ENCODE measurements around the gene PRIMA1.

The PRIMA1 gene

DNA sequence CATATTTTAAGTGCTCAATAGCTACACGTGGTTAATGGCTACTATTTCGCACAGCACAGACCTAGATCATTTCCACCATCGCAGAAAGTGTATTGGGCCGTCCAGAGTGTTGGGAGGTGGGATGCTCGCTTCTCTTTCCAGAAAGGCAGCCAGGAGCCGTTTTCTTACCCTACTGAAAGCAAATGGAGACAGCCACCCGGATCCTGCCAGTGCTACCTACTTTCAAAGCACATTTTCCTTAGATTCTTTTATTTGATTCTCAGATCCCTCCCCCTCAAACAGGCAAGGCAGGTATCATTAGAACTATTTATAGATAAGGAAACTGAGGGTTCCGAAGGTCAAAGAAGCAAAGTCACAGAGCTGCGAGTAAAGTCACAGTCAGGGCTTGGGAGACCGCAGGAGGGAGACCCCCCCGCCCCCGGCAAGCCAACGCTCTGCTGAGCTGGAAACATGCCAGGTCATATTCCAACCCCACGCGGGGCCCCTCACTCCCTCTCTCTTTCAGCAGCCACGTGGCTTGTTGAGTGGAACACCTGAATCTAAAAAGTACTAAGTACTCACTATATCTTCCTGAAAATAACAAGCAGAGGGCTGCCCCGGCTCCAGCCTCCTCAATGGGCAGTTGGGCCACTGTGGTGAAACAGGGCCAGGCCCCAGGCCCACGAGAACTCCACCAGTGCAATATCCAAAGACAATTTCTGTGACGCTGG lies 36.2 kb downstream of the PRIMA1 start:
- no peak for DNase-seq

DNA sequence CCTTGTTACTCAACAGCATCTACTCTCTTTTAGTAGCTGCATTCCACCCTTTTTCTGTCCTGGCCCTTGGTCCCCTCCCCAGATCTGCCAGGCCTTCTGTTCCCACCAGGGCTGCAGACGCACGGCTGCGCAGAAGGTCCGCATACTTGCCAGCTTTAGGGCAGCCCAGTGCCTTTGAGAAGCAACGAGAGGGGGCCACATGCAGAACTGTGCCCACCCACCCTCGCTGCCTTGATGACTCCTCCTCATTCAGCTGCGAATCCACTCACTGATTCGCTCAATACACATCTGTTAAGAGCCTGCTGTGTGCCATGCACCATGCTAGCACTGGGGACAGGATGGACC lies 39.2 kb downstream of the PRIMA1 start:
- no peak for DNase-seq

DNA sequence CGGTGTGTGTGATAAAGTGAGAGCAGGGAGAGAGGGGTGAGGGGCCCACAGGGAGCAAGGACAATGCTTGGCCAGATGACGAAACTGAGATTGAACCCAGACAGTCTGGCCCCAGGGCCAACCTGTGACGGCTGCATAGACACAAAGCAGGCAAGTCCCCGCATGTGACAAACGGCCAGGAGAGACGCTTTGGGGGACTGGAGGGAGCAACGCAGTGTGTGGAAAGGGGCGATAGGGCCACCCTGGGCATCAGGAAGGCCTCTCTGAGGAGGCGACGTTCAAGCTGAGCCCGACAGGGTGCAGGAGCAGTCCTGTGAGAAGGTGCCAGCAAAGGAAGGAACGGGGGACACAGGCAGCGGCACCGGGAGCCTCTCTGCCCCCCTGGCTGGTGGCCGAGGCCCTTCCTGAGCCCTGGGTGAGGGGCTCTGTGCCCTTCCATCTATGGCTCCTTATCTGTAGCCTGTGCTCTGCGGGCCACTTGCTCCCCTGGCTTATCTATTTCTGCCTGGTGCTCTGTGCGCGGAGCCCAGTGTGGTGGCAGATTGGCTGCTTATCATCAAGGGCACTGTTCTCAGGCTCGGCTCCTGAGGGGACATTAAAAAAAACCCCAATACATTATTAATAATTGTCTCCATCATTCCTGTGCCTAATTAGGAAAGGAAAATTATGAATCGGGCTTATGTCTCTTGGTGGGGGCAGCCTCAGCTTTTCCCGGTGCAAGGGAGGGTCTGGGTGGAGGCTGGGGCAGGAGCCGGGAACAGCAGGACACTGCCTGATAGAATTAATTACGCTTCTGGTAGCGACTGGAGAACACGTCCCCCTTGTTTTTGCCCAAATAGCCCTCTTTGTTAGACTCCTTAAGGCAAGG lies 39.8 kb downstream of the PRIMA1 start:
- no peak for DNase-seq

DNA sequence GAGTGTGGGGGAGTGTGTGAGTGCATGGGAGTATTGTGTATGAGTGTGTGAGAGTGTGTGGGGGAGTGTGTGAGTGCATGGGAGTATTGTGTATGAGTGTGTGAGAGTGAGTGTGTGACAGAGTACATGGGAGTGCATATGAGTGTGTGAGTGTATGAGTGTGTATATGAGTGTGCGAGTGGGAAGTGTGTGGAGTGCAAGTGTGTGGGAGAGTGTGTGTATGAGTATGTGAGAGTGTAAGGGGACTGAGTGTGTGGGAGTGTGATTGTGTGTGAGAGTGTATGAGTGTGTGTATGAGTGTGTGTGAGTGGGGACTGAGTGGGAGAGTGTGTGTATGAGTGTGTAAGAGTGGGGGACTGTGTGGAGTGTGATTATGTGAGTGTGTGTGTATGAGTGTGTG lies 40.7 kb downstream of the PRIMA1 start:
- DNase-seq: no peak

DNA sequence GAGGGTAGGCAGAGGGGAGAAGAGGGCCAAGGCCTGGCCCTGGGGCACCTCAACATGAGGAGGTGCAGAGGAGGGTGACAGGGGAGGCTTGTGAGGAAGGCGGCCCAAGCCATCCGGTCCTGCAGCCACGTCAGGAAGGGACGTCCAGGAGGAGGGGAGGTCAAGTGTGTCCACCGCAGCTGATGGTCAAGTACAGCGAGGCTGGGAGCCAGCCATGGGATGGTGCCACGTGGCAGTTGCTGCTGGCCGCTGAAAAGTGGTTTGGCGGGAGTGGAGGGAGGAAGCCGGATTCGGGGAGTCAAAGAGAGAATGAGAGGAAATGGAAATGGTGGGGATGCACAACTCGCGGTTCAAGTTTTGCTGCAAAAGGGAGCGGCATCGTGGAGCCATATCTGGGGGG lies 41.2 kb downstream of the PRIMA1 start:
- DNase-seq: no peak

DNA sequence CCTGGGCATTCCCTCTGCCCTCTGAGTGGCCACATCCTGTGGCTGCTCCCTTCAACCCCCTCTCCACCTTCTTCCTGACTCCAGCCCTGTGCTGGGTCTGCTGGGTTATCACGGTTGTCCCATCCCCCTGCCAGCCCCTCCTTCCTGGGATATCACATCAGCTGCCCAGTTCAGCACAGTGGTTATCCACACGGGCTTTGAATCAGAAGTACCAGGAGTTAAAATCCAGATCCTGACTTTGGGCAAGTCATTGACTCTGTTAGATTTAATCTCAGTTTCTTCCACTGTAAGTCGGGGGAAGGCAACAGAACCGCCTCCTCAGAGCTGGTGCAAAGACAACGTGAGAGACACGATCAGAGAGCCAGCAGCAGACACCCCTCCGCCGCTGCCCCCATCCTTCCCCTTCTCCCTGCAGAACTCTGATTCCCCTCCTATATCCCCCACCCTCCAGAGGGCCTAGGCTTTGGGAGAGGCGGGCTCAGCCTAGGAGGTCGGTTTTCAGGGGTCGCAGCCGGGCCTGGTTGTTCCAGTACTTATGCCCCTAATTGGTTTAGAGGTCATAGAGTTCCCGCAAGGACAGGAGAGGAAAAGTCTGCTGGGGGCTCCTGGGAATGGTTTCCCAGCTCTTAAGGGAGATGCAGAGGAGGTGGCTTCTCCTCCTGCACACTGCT lies 42.5 kb downstream of the PRIMA1 start:
- DNase-seq: no peak

DNA sequence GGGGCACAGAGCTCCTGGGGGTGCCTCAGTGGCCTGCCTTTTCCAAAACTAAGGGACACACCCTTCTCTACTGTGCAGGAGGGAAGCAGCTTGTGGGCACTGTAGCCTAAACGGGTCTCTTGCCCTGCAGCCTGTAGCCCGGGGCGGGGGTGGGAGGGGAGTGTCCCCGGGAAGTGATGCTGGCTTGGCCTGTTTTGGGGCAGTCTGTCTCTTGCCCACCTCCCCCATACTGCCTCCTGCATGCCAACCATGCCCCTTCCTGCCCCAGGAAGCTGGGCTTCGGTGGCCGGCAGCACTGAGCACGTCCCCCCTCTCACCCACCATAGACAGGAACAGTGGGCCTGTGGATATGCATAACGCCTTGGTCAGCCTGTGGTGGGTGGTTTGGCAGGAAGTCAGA lies 43.4 kb downstream of the PRIMA1 start:
- DNase-seq: no peak

DNA sequence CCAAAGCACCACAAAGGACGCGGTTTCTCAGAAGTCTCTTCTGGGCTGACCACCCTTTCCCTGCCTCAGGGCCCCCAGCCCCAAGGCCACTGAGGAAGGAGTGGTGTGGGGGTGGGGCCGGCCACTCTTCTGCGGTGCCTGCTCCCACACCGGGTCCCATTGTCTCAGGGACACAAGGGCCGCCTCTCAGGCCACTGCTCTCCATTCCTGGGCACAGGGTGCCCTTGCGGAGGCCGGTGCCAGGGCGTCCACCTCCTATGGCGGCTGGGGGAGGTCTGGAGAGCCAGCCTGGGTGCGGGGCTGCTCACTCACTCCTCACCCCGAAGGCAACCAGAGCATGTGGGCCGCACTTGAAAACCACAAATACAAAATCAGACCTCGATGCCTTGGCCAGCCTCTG lies 44.1 kb downstream of the PRIMA1 start:
- no peak for DNase-seq

DNA sequence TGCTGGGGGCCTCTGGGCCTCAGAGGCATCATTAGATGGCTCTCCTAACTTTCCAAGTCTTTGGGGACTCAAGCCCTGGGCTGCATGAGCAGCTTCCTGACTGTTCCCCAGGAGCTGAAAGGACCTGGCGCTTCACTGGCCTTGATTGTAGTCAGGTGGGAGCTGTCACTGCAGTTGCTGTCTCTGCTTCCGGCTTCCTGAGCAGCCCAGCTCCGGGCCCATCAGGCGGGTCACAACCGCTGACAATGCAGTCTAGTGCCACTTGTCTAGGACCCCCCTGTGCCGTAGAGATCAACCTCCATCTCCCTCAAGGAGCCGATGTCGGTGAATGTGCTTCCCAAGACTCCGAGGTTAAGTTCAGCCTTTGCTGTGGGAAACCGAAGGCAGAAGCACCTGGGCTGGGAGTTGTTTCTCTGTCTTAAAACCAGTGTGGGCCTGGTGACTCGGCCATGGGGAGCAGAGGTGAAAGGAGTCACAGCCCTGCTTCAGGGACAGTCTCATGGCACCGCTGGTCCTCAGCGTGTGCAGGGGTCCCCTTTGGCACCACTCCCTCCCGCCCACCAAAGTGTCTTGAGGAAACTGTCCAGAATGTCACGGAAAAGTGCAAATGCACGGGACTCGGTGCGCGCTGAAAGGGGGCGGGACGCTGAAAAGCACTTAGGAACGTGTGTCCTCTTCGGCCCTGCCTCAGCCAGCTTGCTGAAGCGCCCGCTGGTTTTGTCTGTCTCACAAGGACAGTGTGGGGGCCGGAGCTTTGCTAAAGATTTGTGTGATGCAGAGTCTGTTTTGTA lies 44.8 kb downstream of the PRIMA1 start:
- DNase-seq: no peak

DNA sequence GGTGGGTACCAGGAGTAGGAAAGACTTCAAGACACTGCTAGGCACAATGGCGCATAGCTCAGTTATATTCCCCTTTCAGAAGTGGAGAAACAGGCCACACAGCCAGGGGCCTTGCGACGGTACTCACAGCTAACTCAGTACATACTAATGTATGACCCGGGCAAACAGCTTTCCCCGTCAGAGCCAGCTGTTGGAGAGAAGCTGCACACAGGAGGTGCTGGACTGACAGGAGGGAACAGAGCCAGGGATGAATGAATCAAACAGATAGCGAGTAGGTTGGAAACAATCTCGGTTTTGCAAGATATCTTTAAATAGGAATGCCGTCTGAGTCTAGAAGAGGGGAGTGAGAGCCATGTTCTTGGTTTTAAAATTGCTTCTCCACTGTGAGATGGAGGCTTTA lies 45.5 kb downstream of the PRIMA1 start:
- no peak for DNase-seq

DNA sequence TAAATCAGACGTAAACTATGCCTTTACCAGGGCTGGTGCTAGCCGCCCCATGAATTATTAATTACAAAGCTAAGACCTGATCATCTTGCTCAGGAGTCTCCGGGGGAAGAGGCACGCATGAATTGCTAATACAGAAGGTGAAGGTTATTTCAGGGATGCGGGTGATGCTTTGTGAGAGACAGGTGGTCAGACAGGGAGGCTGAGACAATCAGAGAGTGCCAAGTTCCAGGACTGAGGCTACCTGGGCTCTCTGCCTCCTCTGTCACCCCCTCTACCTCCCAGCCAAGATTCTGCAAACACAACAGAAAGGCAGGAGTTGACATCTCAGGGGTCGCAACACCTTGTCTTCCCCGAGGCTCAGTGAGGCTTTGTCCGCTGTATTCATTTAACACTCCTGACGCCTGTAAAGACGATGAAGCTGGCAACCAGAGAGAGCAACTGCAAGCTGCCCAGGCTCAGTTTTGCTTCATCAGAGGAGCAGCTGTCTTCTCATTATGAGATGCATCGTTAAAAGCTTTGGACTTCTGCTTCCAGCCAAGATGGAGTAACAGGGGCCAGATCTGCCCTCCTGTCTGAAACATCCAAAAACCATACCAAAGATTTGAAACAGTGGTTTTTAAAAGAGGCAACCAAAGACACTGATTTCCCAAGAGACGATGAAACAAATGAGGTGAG lies 46.6 kb downstream of the PRIMA1 start:
- DNase-seq: no peak

DNA sequence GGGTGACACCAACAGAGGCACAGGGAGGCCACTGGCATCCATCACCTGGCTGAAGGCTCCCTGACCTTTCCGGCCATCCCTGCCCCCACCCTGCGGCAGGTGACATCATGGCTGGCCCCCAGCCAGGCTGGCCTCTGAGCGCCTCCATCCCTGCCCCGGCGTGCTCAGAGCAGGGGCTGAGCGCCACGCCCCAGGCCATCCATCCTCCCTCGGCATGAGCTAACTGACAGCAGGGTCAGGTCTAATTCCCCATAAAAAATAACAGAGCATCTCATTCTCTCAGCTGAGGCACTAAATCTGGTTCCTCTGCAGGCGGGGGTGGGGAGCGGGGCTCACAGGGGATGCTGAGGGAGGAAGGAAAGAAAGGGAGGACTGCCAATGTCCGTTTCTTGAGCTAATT lies 50.7 kb downstream of the PRIMA1 start:
- no peak for DNase-seq

DNA sequence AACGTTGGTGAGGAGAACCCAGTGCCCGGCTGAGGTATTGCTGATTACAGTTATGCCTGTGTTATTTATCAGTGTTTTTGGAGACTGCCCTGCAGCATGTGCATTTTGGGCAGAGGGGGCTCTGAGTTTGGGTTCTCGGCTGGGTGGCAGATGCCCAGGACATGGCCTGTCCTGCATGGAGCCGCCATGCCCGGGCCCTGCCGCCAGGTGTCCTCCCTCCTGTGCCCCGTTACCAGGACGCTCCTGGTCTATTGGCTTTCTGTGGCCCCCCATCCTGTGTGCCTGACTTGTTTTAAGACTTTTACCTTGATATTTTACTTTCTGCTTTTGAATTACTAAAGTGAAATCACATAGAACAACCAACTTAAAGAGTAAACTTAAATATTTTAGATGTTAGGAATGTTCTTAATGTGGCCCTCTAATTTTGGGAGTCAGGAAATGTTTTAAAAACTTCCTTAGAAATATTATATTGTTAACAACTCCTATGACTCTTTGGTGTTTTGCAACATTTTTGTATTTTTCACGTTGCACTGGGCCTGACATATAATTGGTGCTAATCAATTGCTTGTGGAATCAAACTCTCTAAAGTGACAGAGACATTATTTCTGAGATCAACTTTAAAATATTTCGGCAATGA lies 51.8 kb downstream of the PRIMA1 start:
- DNase-seq: no peak

DNA sequence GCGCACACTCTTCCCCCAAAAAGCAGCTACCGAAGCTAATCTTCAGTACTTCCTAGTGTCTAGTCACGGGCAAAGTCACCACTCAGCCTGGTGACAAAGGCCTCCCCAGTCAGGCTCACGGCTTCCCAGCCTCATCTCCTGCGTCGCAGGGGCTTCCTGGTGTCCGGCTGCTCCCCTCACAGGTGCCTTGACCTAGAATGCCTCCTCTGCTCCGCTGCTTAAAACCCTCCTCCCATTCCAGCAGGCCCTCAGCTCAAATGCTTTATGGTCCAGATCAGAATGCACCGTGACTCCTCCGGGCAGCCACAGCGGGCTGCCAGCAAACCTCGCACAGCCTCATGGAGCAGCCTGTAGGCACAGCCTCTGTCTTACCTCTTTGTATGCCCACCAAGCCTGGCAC lies 53.1 kb downstream of the PRIMA1 start:
- DNase-seq: no peak

DNA sequence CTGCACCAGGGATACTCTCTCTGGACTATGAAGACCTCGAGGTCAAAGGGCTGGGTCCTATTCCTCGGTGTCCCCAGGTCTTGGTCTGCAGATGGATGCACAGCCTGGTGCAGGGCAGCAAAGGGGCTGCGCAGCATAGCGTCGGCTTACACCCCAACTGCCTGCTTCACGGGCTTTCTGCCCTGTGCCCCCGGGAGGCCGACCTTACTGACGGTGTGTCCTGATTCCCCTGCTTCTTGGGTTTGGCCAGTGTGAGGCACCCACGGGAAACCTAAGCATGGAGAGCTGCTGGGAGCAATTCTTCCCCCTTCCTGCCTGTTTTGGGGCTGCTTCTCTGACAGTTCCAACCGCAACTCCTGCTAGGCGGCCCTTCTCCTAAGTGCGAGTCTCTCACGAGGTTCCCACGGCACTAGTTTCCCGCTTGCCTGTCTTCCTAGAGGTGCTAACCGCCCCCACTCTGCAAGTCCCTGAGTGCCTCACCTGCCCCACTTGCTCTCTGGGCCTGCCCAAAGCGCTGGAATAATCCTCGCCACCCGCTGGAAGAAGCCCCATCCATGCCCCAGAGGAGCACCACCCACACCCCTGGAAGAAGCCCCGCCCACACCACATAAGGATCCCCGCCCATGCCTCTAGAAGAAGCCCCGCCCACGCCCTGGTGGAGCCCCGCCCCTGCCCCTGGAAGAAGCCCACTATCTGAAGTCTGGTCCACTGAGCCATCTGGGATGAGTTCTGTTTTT lies 54.0 kb downstream of the PRIMA1 start:
- DNase-seq: no peak

DNA sequence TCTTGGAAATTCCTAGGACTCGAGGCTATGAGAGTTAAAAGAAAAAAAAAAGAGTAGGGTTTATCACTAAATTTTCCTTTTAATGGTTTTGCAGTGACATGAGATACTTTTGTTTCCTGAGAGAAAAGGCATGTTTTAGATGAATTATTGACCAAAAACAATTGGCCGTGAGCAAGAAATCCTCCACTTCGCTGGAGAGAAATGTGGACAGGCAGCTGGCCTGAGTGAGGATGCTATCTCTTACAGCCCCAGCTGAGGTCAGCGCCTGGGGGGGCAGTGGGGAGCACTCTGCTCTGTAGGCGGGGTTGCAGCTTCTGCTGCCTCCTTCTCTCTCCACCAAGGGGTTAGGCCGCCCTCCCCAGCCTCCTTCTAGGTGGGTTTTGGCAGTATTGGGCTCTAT lies 54.7 kb downstream of the PRIMA1 start:
- no peak for DNase-seq

DNA sequence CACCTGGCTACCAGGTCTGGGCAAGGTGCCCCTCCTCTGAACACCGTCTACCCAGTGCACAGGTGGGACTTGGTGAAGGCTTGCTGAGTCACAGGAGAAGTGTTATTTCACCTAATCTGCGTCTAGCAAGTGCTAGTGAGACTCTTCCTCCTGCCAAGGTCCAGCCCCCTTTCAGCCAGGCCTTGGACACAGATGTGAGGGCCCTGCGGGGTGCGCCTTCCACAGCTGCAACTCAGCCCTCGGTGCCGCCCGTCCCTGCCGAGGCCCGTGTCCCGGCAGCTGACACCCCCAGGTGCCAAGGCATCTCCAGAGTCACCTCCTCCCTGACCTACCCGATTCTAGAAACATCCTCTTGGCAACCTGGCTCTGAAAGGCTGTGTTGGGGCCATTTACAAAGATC lies 55.1 kb downstream of the PRIMA1 start:
- DNase-seq: no peak

DNA sequence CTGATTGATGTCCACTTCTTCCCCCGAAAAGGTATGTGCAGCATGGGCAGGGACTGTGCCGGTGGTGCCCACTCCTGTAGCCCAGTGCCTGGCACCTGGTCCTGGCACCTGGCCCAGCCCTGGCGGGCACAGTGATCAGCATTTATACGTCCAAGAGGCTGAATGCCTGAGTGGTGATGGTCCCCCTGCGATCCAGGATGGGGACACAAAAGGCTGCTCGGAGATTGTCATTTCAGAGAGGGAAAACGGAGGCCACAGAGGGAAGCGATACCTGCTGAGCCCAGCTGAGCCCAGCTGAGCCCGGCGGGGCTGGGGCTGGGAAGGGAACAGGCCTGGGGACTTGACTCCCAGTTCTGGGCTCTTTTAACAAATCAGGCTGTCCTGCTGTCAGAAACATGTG lies 55.8 kb downstream of the PRIMA1 start:
- no peak for DNase-seq

DNA sequence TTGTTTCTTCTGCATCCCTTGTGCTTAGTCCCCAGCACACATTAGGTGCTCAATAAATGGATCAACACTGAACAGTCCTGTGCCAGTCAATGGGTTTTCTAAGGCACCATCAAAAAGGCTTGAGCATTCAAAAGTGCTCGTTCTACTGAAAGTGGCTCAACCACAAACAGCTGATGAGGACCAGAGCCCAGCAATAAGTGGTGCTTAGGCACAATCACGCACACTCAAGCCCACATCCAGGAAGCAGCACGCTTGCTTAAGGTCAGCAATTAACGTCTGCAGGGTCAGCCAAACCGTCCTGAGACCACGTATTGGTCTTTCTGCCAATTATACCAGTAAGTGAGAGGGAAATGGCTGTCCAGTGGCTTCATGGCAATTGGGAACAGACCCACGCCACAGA lies 56.5 kb downstream of the PRIMA1 start:
- DNase-seq: no peak

DNA sequence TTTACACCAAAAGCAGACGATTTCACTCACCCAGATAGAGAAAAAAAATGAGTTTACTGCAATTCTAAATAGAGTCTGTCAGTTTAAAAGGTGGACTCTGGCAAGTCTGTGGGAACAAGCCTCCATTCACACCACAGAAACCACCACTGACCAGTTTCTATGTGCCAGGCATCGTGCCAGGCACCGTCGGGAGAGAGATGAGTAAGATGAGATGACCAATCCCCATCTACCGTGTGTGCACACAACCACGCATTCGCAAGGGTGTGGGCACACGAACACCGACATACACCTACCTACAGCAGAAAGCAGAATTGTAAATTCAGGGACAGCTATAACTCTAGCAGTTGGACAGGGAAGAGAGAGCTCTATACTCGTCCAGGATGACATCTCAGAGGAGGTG lies 58.3 kb downstream of the PRIMA1 start:
- no peak for DNase-seq

DNA sequence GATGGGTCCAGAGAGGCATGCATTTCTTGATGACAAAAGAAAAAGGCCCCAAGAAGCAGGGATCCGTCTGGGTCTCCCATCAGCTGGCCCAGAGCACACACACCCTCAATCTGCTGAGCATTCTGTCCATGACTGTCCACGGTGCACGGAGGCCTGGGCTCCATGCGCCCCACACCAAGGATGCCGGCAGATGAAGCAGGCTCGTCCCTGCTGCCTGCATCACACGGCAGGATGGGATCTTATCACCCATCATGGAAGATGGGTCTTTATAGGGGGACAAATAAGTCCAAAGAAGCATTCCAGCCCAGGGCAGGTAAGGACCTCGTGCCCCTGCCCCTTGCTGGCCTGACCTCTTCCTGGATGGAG lies 59.7 kb downstream of the PRIMA1 start:
- no peak for DNase-seq

Data from activated CD4-positive, alpha-beta T cell treated with anti-CD3 and anti-CD28 coated beads, Interleukin-2, amount 50 U/mL, for 16 hours (primary cell).